A549 (cell line): ENCODE results near the gene PARD6G. TPM values are rescaled to one million over a fixed set of nuclear protein-coding genes. Genes with fewer than 3 reads are reported as not detected.

Source experiments
- ATAC-seq, 2 experiments: fragments of 200-7000 bp in 1 of 2; fragments of >200 bp in 1 of 2; cut with Nextera tagmentation in 1 of 2; cut with Tn5 transposase in 1 of 2; 3 replicates each; pipeline versions ENCODE4 v1.8.0 to v1.9.1; 2018 to 2020; ENCODE audit warnings: mild to moderate bottlenecking in 1 of 2, moderate library complexity in 1 of 2
- CTCF ChIA-PET: fragments of 300-600 bp; sonication (Branson Sonifier 250); formaldehyde crosslinking; extraction: SDS; loops from one replicate; lab custom pipeline; 2021; ENCODE audit warnings: antibody characterized with exemption, inconsistent platforms; lab: Yijun Ruan, JAX
- POLR2A ChIA-PET: fragments of 350-600 bp; formaldehyde crosslinking; extraction: SDS; loops from one replicate; lab custom pipeline; 2021; ENCODE audit warnings: antibody characterized with exemption, inconsistent platforms; lab: Yijun Ruan, JAX
- DNase-seq, 2 experiments: peaks; one replicate each; pipeline versions ENCODE4 v3.0.0 to v3.0.0-alpha.2; 2011 to 2016; ENCODE audit warnings: low read depth in 1 of 2, low spot score in 1 of 2
- FAIRE-seq: peaks from 2 replicates; lab custom pipeline; 2011; peaks lifted over from hg19 to GRCh38; lab: Jason Lieb, UNC
- H3K27ac ChIP-seq, 2 experiments: fragments of >200 bp; sonication (Bioruptor Twin); formaldehyde crosslinking; 3 replicates each; pipeline ENCODE4 v1.5.1; 2016 to 2017
- H3K4me1 ChIP-seq: fragments of >200 bp; sonication (Bioruptor Twin); formaldehyde crosslinking; 3 replicates; pipeline ENCODE4 v1.6.1; 2016
- H3K4me2 ChIP-seq: fragments of >200 bp; sonication (Bioruptor Twin); formaldehyde crosslinking; 3 replicates; pipeline ENCODE4 v1.6.1; 2016
- H3K4me3 ChIP-seq: fragments of >200 bp; sonication (Bioruptor Twin); formaldehyde crosslinking; 3 replicates; pipeline ENCODE4 v1.5.1; 2016
- H3K9me3 ChIP-seq: fragments of >200 bp; sonication (Bioruptor Twin); formaldehyde crosslinking; 3 replicates; pipeline ENCODE4 v1.6.1; 2016
- BHLHE40 ChIP-seq: IDR thresholded peaks from 2 replicates; pipeline ENCODE4 v1.6.1; 2012; ENCODE audit warnings: low read depth, low read length, inconsistent platforms
- CBX8 ChIP-seq: fragments of 200-600 bp; sonication (generic); IDR thresholded peaks from 2 replicates; pipeline ENCODE4 v1.6.1; 2016
- CEBPB ChIP-seq, 2 experiments: fragments of >200 bp in 1 of 2; sonication (Bioruptor Twin) in 1 of 2; formaldehyde crosslinking in 1 of 2; IDR thresholded peaks; 2 replicates each; pipeline ENCODE4 v1.6.1; 2012 to 2016
- CHD4 ChIP-seq: fragments of 200-600 bp; sonication (generic); IDR thresholded peaks from 2 replicates; pipeline ENCODE4 v1.6.1; 2016; ENCODE audit warnings: antibody characterized with exemption, mild to moderate bottlenecking, borderline replicate concordance
- EHF ChIP-seq: fragments of 250-450 bp; sonication (Bioruptor Pico); IDR thresholded peaks from 2 replicates; pipeline ENCODE4 v1.5.0; 2020; ENCODE audit warnings: mild to moderate bottlenecking
- EHMT2 ChIP-seq: fragments of 200-600 bp; sonication (generic); IDR thresholded peaks from 2 replicates; pipeline ENCODE4 v1.6.1; 2016; ENCODE audit warnings: antibody characterized with exemption, low read depth, mild to moderate bottlenecking, moderate library complexity
- FOXS1 ChIP-seq: fragments of 250-450 bp; sonication (Bioruptor Pico); IDR thresholded peaks from 2 replicates; pipeline ENCODE4 v1.5.0; 2020; ENCODE audit warnings: mild to moderate bottlenecking, moderate library complexity
- HDAC2 ChIP-seq: fragments of 200-600 bp; sonication (generic); IDR thresholded peaks from 2 replicates; pipeline ENCODE4 v1.6.1; 2016
- HOXA7 ChIP-seq: fragments of 250-450 bp; sonication (Bioruptor Pico); IDR thresholded peaks from 2 replicates; pipeline ENCODE4 v1.5.0; 2020; ENCODE audit warnings: mild to moderate bottlenecking, moderate library complexity
- KDM5A ChIP-seq: fragments of 200-600 bp; sonication (generic); IDR thresholded peaks from 2 replicates; pipeline ENCODE4 v1.6.1; 2016; ENCODE audit warnings: antibody characterized with exemption, mild to moderate bottlenecking
- NFE2L2 ChIP-seq: fragments of 150-350 bp; conservative IDR thresholded peaks from 2 replicates; pipeline ENCODE4 v1.6.1; 2014; ENCODE audit warnings: low read length
- POLR2A ChIP-seq: IDR thresholded peaks from 2 replicates; pipeline ENCODE4 v1.6.1; 2012; ENCODE audit warnings: mild to moderate bottlenecking, low read length
- SREBF2 ChIP-seq: fragments of 450-650 bp; IDR thresholded peaks from 2 replicates; pipeline ENCODE4 v1.6.1; 2014; ENCODE audit warnings: mild to moderate bottlenecking, moderate library complexity
- ZFP36 ChIP-seq: fragments of 450-650 bp; IDR thresholded peaks from 2 replicates; pipeline ENCODE4 v1.6.1; 2014; ENCODE audit warnings: borderline replicate concordance; ENCODE audit not compliant: partially characterized antibody
- ZNF302 ChIP-seq: fragments of 250-450 bp; sonication (Bioruptor Pico); IDR thresholded peaks from 2 replicates; pipeline ENCODE4 v1.9.0; 2021; ENCODE audit warnings: inconsistent platforms, mild to moderate bottlenecking, moderate library complexity
- ZSCAN20 ChIP-seq: fragments of 250-450 bp; sonication (Bioruptor Pico); IDR thresholded peaks from 2 replicates; pipeline ENCODE4 v1.8.0; 2022; ENCODE audit warnings: mild to moderate bottlenecking, moderate library complexity
- WGBS: methylation state at CpG from one replicate; pipeline ENCODE4 v1.1.6; 2017; ENCODE audit errors: missing lambda C conversion rate; 5-methylcytosine and 5-hydroxymethylcytosine counted together
- polyA plus RNA-seq, 4 experiments: library from polyadenylated mRNA; depleted of rRNA in 3 of 4; stranded (reverse); fragments of >200 nt; fragmentation: RNase III in 1 of 4; extraction: RNeasy Plus Mini Kit Qiagen cat#74134 plus additional on column Dnase treatment in 1 of 4; gene quantifications; 2 replicates in 3 of 4; 3 replicates in 1 of 4; pipeline ENCODE4 v1.2.3, GENCODE V29; 2011 to 2017
- TF ChIP-seq, protein P1 (sequence below): fragments of 150-350 bp; IDR thresholded peaks from 2 replicates; pipeline ENCODE4 v1.6.1; 2014; ENCODE audit warnings: low read depth, mild to moderate bottlenecking, low read length
- TF ChIP-seq, protein P2 (sequence below): fragments of 250-450 bp; sonication (Bioruptor Pico); IDR thresholded peaks from 2 replicates; pipeline ENCODE4 v1.5.0; 2021; ENCODE audit warnings: mild to moderate bottlenecking, moderate library complexity, borderline replicate concordance

PARD6G gene
- polyA plus RNA-seq, 2 of the 4 experiments (the other 2 are of a cell fraction) = 1.6 to 2.3 TPM

DNA sequence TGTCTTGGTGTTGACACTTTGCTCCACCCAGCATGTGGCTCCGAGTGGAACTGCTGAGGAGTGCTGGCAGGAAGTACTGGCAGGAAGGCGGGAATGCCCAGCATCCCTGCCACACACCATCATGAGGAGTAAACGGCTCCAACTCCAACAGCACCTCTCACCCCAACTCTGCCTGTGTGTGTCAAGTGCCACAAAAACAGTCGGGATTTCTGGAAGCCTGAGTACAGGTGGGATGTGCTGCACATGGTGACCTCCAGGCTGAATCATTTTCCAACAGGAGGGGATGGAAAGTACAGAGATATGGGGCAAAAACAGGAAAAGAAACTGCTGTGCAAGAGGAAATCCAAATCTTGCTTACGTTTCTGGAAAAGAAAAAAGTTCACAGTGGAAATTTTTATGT lies 53.6 kb downstream of the PARD6G start:
- Histone ChIP-seq H3K4me1 (no peaks in the 10 kb centered on the region), H3K4me2 (no peak overlapping the region), H3K4me3 (no peak overlapping the region), H3K9me3 (no peaks in the 10 kb centered on the region), H3K27ac (no peak overlapping the region)
- no peak for DNase-seq
- ChIA-PET CTCF (no interaction called here), POLR2A (no interaction called here)
- WGBS = 40% methylated on average over 5 of the region's 5 CpGs
- FAIRE-seq = no peak
- TF ChIP-seq, protein P1, sequence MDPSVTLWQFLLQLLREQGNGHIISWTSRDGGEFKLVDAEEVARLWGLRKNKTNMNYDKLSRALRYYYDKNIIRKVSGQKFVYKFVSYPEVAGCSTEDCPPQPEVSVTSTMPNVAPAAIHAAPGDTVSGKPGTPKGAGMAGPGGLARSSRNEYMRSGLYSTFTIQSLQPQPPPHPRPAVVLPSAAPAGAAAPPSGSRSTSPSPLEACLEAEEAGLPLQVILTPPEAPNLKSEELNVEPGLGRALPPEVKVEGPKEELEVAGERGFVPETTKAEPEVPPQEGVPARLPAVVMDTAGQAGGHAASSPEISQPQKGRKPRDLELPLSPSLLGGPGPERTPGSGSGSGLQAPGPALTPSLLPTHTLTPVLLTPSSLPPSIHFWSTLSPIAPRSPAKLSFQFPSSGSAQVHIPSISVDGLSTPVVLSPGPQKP = no peak
- TF ChIP-seq CBX8 (no peak), HDAC2 (no peak), HOXA7 (CRISPR knock-in tag) (no peak), ZFP36 (no peak), KDM5A (no peak), ZNF302 (no peak)
- ATAC-seq = no peak

DNA sequence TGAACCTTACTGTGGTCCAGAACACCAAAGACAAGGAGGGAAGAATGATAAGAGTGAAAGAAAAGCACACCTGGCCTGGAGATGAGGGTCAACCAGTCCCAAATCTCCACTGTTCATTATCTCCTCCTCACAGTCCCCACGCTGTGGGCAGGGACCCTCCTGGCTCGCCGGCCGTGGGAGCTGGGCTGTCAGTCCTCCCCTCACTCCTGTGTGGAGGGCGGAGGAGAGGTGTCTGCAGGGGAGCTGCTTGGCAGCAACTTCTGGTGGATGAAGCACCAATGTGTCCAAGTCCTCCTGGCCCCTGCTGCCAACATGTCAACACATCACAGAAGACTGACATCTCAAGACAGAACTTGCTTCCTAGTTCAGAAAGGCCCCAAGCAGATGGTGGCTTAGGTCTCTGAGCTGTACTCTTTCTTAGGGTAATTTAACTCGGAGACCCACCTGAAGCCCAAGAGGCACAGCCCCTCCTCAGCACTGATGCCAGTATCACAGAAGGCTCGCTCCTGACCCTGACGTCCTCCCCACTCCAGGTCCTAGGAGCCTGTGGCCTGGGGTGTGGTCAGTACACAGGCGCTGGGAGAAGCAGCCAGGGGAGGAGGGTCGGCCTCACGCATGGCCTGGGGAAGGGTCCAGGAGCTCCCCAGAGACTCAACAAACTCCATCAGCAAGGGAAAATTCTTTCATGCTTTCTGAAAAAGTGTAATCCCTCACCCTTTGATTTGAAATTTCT lies 54.5 kb downstream of the PARD6G start:
- no peak for FAIRE-seq
- DNase-seq = no peak
- ChIA-PET POLR2A (no interaction called here), CTCF (no interaction called here)
- Histone ChIP-seq H3K4me1 (no peaks in the 10 kb centered on the region), H3K9me3 (no peaks in the 10 kb centered on the region), H3K4me3 (no peak overlapping the region), H3K27ac (no peak overlapping the region), H3K4me2 (no peak overlapping the region)
- TF ChIP-seq EHMT2 = no peak
- no peak for TF ChIP-seq POLR2A
- no peak for TF ChIP-seq NFE2L2
- TF ChIP-seq ZNF302 = no peak
- TF ChIP-seq KDM5A = no peak
- TF ChIP-seq CHD4 = no peak
- TF ChIP-seq BHLHE40 = no peak
- no peak for TF ChIP-seq EHF (CRISPR knock-in tag)
- TF ChIP-seq CEBPB (IDR thresholded peaks at IDR 0.05) = no peak
- no peak for TF ChIP-seq FOXS1 (CRISPR knock-in tag)
- TF ChIP-seq, protein P2, sequence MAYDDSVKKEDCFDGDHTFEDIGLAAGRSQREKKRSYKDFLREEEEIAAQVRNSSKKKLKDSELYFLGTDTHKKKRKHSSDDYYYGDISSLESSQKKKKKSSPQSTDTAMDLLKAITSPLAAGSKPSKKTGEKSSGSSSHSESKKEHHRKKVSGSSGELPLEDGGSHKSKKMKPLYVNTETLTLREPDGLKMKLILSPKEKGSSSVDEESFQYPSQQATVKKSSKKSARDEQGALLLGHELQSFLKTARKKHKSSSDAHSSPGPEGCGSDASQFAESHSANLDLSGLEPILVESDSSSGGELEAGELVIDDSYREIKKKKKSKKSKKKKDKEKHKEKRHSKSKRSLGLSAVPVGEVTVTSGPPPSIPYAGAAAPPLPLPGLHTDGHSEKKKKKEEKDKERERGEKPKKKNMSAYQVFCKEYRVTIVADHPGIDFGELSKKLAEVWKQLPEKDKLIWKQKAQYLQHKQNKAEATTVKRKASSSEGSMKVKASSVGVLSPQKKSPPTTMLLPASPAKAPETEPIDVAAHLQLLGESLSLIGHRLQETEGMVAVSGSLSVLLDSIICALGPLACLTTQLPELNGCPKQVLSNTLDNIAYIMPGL = no peak
- ATAC-seq = no peak
- 63% methylated on average over 10 of the region's 11 CpGs for WGBS

DNA sequence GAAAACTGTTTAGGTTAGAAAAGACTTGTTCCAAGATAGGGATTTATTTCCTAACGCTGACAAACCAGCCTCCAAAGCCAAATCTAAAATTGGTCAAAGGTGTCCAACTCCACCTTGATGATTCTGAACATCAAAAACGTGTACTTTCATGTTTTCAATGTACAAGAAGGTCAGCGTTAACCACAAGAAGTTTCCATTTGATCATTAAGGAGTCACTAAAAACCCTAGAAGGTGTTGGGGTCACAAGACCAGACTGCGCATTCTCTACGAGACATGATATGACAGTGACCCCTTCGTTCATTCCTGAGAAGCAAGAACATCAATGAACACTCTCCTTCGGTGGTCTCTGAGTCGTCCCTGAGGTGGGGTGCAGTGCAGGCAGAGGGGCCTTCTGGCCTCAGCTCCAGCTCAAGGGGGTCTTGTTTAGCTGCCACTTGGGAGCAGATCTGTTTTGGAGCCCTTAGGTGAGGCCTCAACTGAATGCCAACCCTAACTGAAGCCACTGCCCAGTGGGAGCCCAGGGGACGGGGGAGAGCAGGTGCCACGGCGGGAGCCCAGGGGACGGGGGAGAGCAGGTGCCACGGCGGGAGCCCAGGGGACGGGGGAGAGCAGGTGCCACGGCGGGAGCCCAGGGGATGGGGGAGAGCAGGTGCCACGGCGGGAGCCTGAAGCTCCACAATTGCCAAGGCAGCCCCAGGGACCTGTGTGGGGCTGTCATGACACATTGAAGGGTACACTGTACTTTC lies 55.2 kb downstream of the PARD6G start:
- DNase-seq = no peak
- FAIRE-seq = no peak
- POLR2A ChIA-PET = no interaction called here
- TF ChIP-seq ZSCAN20 (CRISPR knock-in tag) (no peak), SREBF2 (no peak)
- TF ChIP-seq, all 56 proteins: peak for 0
- 61% methylated on average over 10 of the region's 19 CpGs for WGBS
- ATAC-seq = no peak
- no peaks in the 10 kb centered on the region for H3K9me3 ChIP-seq
- no peak overlapping the region for H3K4me2 ChIP-seq
- no peak overlapping the region for H3K27ac ChIP-seq
- CTCF ChIA-PET = interaction anchor here (0.6 kb wide), 1 partner anchor 795 kb away, joined by 5 read pairs; no protein-coding TSS in a partner anchor
- H3K4me1 ChIP-seq = no peaks in the 10 kb centered on the region
- no peak overlapping the region for H3K4me3 ChIP-seq
